Esophagus squamous epithelium (tissue), 5 donors: ENCODE measurements around the gene RFX1. TPM values are rescaled to one million over a fixed set of nuclear protein-coding genes. Genes with fewer than 3 reads are reported as not detected.

Experiments
- DNase-seq: peaks from one replicate; lab custom pipeline; 2025; lab: John Stamatoyannopoulos, UW
- H3K27ac ChIP-seq, 4 donors: fragments of 200-600 bp; sonication (generic); one replicate each; pipeline ENCODE4 v1.5.1; 2016 to 2019; ENCODE audit warnings: mild to moderate bottlenecking in 1 of 4
- H3K27me3 ChIP-seq, 4 donors: fragments of 200-600 bp; sonication (generic); 1 replicate in 3 of 4; 2 replicates in 1 of 4; pipeline versions ENCODE4 v1.5.1 to v1.6.0; 2017 to 2021; ENCODE audit warnings: antibody characterized with exemption in 1 of 4
- H3K36me3 ChIP-seq, 3 donors: fragments of 200-600 bp; sonication (generic); one replicate each; pipeline ENCODE4 v1.5.1; 2016 to 2019
- H3K4me1 ChIP-seq, 3 donors: fragments of 200-600 bp; sonication (generic); one replicate each; pipeline ENCODE4 v1.5.1; 2017 to 2019
- H3K4me3 ChIP-seq, 4 donors: fragments of 200-600 bp; sonication (generic); 1 replicate in 3 of 4; 2 replicates in 1 of 4; pipeline ENCODE4 v1.5.1; 2016 to 2019; ENCODE audit warnings: mild to moderate bottlenecking in 2 of 4, moderate library complexity in 1 of 4
- H3K9me3 ChIP-seq, 3 donors: fragments of 200-600 bp; sonication (generic); one replicate each; pipeline ENCODE4 v1.5.1; 2016 to 2019
- POLR2A ChIP-seq, 4 donors: fragments of 450-650 bp; IDR thresholded peaks; one replicate each; pipeline ENCODE4 v1.6.1; 2017; ENCODE audit warnings: antibody characterized with exemption in 4 of 4, mild to moderate bottlenecking in 4 of 4, moderate library complexity in 3 of 4
- WGBS, 2 donors: methylation state at CpG; one replicate each; pipeline ENCODE4 v1.1.5; 2018; 5-methylcytosine and 5-hydroxymethylcytosine counted together
- intact Hi-C: fragments of 100-400 bp; cut with DNase I; formaldehyde crosslinking; loops from one replicate; pipeline ENCODE4 v1.15.0; 2022
- total RNA-seq, 4 donors: library from RNA; depleted of rRNA; stranded (reverse); fragments of >200 nt; gene quantifications; one replicate each; pipeline ENCODE4 v1.1.0, GENCODE V29; 2016
- TF ChIP-seq, protein P1 (sequence below), 6 experiments: fragments of 450-650 bp in 4 of 6; fragments of 200-600 bp in 2 of 6; sonication (generic) in 2 of 6; IDR thresholded peaks; one replicate each; pipeline ENCODE4 v1.5.1; 2016 to 2019; ENCODE audit warnings: antibody characterized with exemption in 6 of 6, mild to moderate bottlenecking in 4 of 6, moderate library complexity in 4 of 6
- donor health status: DM: yes; HTN: yes; CAD: no.

Gene RFX1
- total RNA-seq, 4 donors from 2014 or later: 1.8 to 7.5 (median 3.9) TPM

DNA sequence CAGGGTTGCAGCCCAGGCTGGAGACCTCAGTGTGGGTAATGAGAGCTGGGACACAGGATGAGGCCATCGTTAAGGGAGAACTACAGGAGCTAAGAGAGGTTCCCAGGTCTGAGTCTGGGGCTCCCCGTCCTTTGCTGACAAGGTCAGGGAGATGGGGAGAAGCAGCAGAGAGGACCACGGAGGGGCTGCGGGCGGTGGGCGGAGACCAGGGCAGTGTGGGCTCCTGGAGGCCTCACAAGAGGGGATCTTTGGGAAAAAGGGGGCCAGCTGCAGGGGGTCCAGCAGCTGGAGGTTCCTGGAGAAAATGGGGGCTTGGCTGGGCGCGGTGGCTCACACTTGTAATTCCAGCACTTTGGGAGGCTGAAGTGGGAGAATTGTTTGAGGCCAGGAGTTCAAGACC, 16.0 kb downstream of the RFX1 start:
- H3K36me3 ChIP-seq: peaks cover 0 to 69% (median 9%) of the 10 kb centered on the region in 3 donors
- H3K27me3 ChIP-seq: no peaks in the 10 kb centered on the region
- H3K9me3 ChIP-seq: no peaks in the 10 kb centered on the region
- H3K27ac ChIP-seq: no peak overlapping the region
- H3K4me3 ChIP-seq: no peak overlapping the region
- intact Hi-C loops: no loop called here
- 90 to 93% methylated on average over 5 to 8 of the region's 8 CpGs for WGBS, 2 donors
- no peak for DNase-seq
- peaks cover 11 to 36% (median 18%) of the 10 kb centered on the region in 3 donors for H3K4me1 ChIP-seq
- TF ChIP-seq, protein P1, sequence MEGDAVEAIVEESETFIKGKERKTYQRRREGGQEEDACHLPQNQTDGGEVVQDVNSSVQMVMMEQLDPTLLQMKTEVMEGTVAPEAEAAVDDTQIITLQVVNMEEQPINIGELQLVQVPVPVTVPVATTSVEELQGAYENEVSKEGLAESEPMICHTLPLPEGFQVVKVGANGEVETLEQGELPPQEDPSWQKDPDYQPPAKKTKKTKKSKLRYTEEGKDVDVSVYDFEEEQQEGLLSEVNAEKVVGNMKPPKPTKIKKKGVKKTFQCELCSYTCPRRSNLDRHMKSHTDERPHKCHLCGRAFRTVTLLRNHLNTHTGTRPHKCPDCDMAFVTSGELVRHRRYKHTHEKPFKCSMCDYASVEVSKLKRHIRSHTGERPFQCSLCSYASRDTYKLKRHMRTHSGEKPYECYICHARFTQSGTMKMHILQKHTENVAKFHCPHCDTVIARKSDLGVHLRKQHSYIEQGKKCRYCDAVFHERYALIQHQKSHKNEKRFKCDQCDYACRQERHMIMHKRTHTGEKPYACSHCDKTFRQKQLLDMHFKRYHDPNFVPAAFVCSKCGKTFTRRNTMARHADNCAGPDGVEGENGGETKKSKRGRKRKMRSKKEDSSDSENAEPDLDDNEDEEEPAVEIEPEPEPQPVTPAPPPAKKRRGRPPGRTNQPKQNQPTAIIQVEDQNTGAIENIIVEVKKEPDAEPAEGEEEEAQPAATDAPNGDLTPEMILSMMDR (IDR thresholded peaks at IDR 0.05): no peak

GRCh38 chr19:13989487-13989886, 16.6 kb downstream of the RFX1 start:
- intact Hi-C loops: no loop called here

GRCh38 chr19:13987101-13987890, 18.8 kb downstream of the RFX1 start:
- H3K36me3 ChIP-seq: peaks cover 0 to 68% (median 14%) of the 10 kb centered on the region in 3 donors
- intact Hi-C loops: no loop called here
- peak overlapping the region; percentile 74 to 93 (median 84) for H3K27ac ChIP-seq
- H3K4me1 ChIP-seq: peaks cover 11 to 41% (median 18%) of the 10 kb centered on the region in 3 donors
- H3K27me3 ChIP-seq: no peaks in the 10 kb centered on the region
- H3K9me3 ChIP-seq: no peaks in the 10 kb centered on the region
- peak overlapping the region in 1 of 4 donors; percentile 47 for H3K4me3 ChIP-seq
- whole genome bisulfite sequencing, 2 donors: 80 to 83% methylated on average over 2 to 5 of the region's 17 CpGs
- DNase-seq: no peak
- TF ChIP-seq, protein P1 (IDR thresholded peaks at IDR 0.05): no peak
- TF ChIP-seq POLR2A (IDR thresholded peaks at IDR 0.05): no peak

More at GRCh38 chr19:13989487-13989886, 16.6 kb downstream of the RFX1 start:
- H3K27ac ChIP-seq: no peak overlapping the region
- no peaks in the 10 kb centered on the region for H3K27me3 ChIP-seq
- WGBS, 2 donors: 80 to 92% methylated on average over 5 to 7 of the region's 7 CpGs
- no peak for DNase-seq
- TF ChIP-seq, protein P1 (IDR thresholded peaks at IDR 0.05): no peak
- no peak for TF ChIP-seq POLR2A (IDR thresholded peaks at IDR 0.05)
- no peaks in the 10 kb centered on the region for H3K9me3 ChIP-seq
- peaks cover 11 to 35% (median 18%) of the 10 kb centered on the region in 3 donors for H3K4me1 ChIP-seq
- peaks cover 0 to 67% (median 9%) of the 10 kb centered on the region in 3 donors for H3K36me3 ChIP-seq
- H3K4me3 ChIP-seq: no peak overlapping the region

DNA sequence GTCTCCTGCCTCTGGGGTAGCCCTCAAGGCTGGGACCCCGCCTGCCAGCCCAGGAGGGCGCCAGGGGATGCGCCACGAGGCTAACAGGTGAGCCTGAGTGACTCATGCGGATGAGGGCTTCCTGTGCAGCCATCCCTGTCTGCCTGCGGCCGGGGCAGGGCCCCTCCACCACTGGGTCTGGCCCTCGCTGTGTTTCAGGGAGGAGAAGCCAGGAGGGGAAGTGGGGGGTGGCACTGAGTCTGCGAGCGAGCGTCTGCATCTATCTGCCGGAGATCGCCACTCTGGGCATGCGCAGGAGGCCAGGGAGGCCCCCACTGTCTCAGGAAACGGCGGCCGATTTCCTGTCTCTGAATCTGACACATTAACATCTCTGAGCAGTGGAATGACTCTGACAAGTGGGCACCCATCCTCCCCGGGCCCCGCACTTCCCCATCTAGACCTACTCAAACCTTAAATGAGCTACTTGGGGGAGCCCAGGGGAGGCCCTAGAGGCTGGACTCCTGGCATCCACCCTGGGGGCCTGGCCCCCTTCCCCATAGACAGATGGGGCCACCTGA, 19.7 kb downstream of the RFX1 start:
- Histone ChIP-seq H3K36me3 (peaks cover 0 to 68% (median 5%) of the 10 kb centered on the region in 3 donors), H3K9me3 (no peaks in the 10 kb centered on the region), H3K27ac (peak overlapping the region; percentile 74 to 93 (median 84)), H3K27me3 (no peaks in the 10 kb centered on the region), H3K4me3 (peak overlapping the region in 1 of 4 donors; percentile 47), H3K4me1 (peaks cover 11 to 41% (median 18%) of the 10 kb centered on the region in 3 donors)
- TF ChIP-seq, protein P1 (IDR thresholded peaks at IDR 0.05): no peak
- peak in 1 of 4 donors; percentile 56 for TF ChIP-seq POLR2A (IDR thresholded peaks at IDR 0.05)
- WGBS, 2 donors: 0 to 45% methylated on average over 3 to 11 of the region's 19 CpGs
- intact Hi-C loops: no loop called here
- DNase-seq: peak; percentile 76
